ENCODE measurements around the gene PRDX2. TPM values are rescaled to one million over a fixed set of nuclear protein-coding genes. Genes with fewer than 3 reads are reported as not detected.

PRDX2 gene
- total RNA-seq, 4 donors from 2014 or later = 178 to 303 (median 227) TPM

- no peak overlapping the region for H3K27ac ChIP-seq
- H3K4me3 ChIP-seq = no peak overlapping the region
- peaks cover 61% of the 10 kb centered on the region for H3K27me3 ChIP-seq
- peaks cover 0 to 7% (median 0%) of the 10 kb centered on the region in 3 donors for H3K9me3 ChIP-seq
- no peak for ATAC-seq
- TF ChIP-seq EP300 (IDR thresholded peaks at IDR 0.05) = no peak
- TF ChIP-seq POLR2A (IDR thresholded peaks at IDR 0.05) = no peak
- no peak for TF ChIP-seq CTCF (IDR thresholded peaks at IDR 0.05)
- TF ChIP-seq POLR2AphosphoS5 (IDR thresholded peaks at IDR 0.05) = no peak
- no peaks in the 10 kb centered on the region for H3K4me1 ChIP-seq
- H3K36me3 ChIP-seq = peaks cover 0 to 38% of the 10 kb centered on the region in 2 donors
- 22 to 29% methylated on average over 8 to 10 of the region's 24 CpGs for WGBS, 2 donors (ENCODE audit: low coverage in 1 of 2)
Measured at GRCh38 chr19:12749938-12750521, 51.6 kb downstream of the PRDX2 start.

GRCh38 chr19:12748489-12748888, 53.1 kb downstream of the PRDX2 start:
- TF ChIP-seq POLR2AphosphoS5 (IDR thresholded peaks at IDR 0.05) = no peak
- no peak for TF ChIP-seq POLR2A (IDR thresholded peaks at IDR 0.05)
- no peak for TF ChIP-seq EP300 (IDR thresholded peaks at IDR 0.05)
- TF ChIP-seq CTCF (IDR thresholded peaks at IDR 0.05) = no peak
- no peak for ATAC-seq
- peaks cover 0 to 7% (median 0%) of the 10 kb centered on the region in 3 donors for H3K9me3 ChIP-seq
- no peaks in the 10 kb centered on the region for H3K4me1 ChIP-seq
- H3K27ac ChIP-seq = no peak overlapping the region
- peaks cover 0 to 53% of the 10 kb centered on the region in 2 donors for H3K36me3 ChIP-seq
- H3K4me3 ChIP-seq = no peak overlapping the region
- H3K27me3 ChIP-seq = peaks cover 52% of the 10 kb centered on the region
- no CpG with 5 or more reads among the region's 6 CpGs for WGBS, 2 donors (ENCODE audit: low coverage in 1 of 2)

Small RNA genes lying within 50 kb of the gene (small RNA-seq; reads per million reads assigned to genes)
- 0 reads per million in 4 donors for gene MIR5684

Other genes with a start within 250 kb of the PRDX2 start
- 1 to 10 TPM; 5.1 to 8.6 (median 6.7) TPM for gene ZNF490, start 191.0 kb downstream of the PRDX2 start, total RNA-seq
- 10 to 100 TPM; 16.7 to 29.7 (median 20.4) TPM for gene ZNF791, start 190.9 kb downstream of the PRDX2 start, total RNA-seq
- gene MAN2B1, start 135.1 kb downstream of the PRDX2 start, total RNA-seq = 10 to 100 TPM; 61.3 to 98.1 (median 70.8) TPM
- gene WDR83, start 135.0 kb downstream of the PRDX2 start, total RNA-seq = 10 to 100 TPM in 3 of 4 donors, 1 to 10 TPM in 1; 8.8 to 19.8 (median 15.5) TPM
- gene DHPS, start 119.9 kb downstream of the PRDX2 start, total RNA-seq = 100 to 1,000 TPM in 1 of 4 donors, 10 to 100 TPM in 3; 77.3 to 122 (median 92.1) TPM
- not detected for gene GNG14, start 113.8 kb downstream of the PRDX2 start, total RNA-seq
- 1 to 10 TPM; 3.8 to 7.5 (median 4.1) TPM for gene FBXW9, start 105.2 kb downstream of the PRDX2 start, total RNA-seq
- gene TNPO2, start 77.9 kb downstream of the PRDX2 start, total RNA-seq = 10 to 100 TPM; 52.0 to 89.2 (median 76.1) TPM
- gene TRIR, start 67.1 kb downstream of the PRDX2 start, total RNA-seq = 100 to 1,000 TPM; 364 to 432 (median 398) TPM
- 10 to 100 TPM; 47.3 to 58.2 (median 55.8) TPM for gene GET3, start 64.3 kb downstream of the PRDX2 start, total RNA-seq
- not detected for gene BEST2, start 50.0 kb downstream of the PRDX2 start, total RNA-seq
- 10 to 100 TPM; 13.5 to 24.1 (median 14.6) TPM for gene HOOK2, start 26.2 kb downstream of the PRDX2 start, total RNA-seq
- gene JUNB, start 10.3 kb downstream of the PRDX2 start, total RNA-seq = 100 to 1,000 TPM in 3 of 4 donors, 10 to 100 TPM in 1; 99.3 to 614 (median 168) TPM
- gene THSD8, start 269 bp upstream of the PRDX2 start, total RNA-seq = not detected
- gene RNASEH2A, start 4.8 kb upstream of the PRDX2 start, total RNA-seq = 1 to 10 TPM; 2.0 to 9.4 (median 3.7) TPM
- gene RTBDN, start 32.8 kb upstream of the PRDX2 start, total RNA-seq = 1 to 10 TPM in 1 of 4 donors, not detected in 3; 1.1 TPM
- gene MAST1, start 36.7 kb upstream of the PRDX2 start, total RNA-seq = 1 to 10 TPM in 1 of 4 donors, under 1 TPM in 1, not detected in 2; 0.15 to 1.5 TPM
- gene DNASE2, start 79.6 kb upstream of the PRDX2 start, total RNA-seq = 10 to 100 TPM; 22.3 to 37.1 (median 32.9) TPM
- not detected for gene KLF1, start 85.4 kb upstream of the PRDX2 start, total RNA-seq
- gene GCDH, start 89.4 kb upstream of the PRDX2 start, total RNA-seq = 10 to 100 TPM; 46.7 to 87.6 (median 56.3) TPM
- gene SYCE2, start 117.5 kb upstream of the PRDX2 start, total RNA-seq = under 1 TPM in 1 of 4 donors, not detected in 3; 0.62 TPM
- 10 to 100 TPM; 32.2 to 36.1 (median 33.2) TPM for gene FARSA, start 131.9 kb upstream of the PRDX2 start, total RNA-seq
- 100 to 1,000 TPM; 218 to 410 (median 280) TPM for gene CALR, start 136.8 kb upstream of the PRDX2 start, total RNA-seq
- 100 to 1,000 TPM; 133 to 219 (median 158) TPM for gene RAD23A, start 144.1 kb upstream of the PRDX2 start, total RNA-seq
- 10 to 100 TPM; 32.2 to 43.6 (median 36.9) TPM for gene GADD45GIP1, start 155.4 kb upstream of the PRDX2 start, total RNA-seq
- gene DAND5, start 167.8 kb upstream of the PRDX2 start, total RNA-seq = under 1 TPM in 1 of 4 donors, not detected in 3; 0.35 TPM
- 100 to 1,000 TPM in 1 of 4 donors, 10 to 100 TPM in 3; 44.7 to 145 (median 72.4) TPM for gene NFIX, start 193.7 kb upstream of the PRDX2 start, total RNA-seq